ENCODE data around the gene UBQLN4.

- TF ChIP-seq ZSCAN30 (tag by site-specific recombination; IDR thresholded peaks at IDR 0.05) (no peak), ZNF274 (IDR thresholded peaks at IDR 0.05; ENCODE audit: low read length) (no peak), ZNF274 (tag by site-specific recombination; IDR thresholded peaks at IDR 0.05; ENCODE audit: borderline replicate concordance) (no peak), ZNF768 (tag by site-specific recombination; IDR thresholded peaks at IDR 0.05) (no peak), ZNF292 (tag by site-specific recombination; IDR thresholded peaks at IDR 0.05; ENCODE audit: borderline replicate concordance, low read depth) (no peak)
- TF ChIP-seq, protein P1, sequence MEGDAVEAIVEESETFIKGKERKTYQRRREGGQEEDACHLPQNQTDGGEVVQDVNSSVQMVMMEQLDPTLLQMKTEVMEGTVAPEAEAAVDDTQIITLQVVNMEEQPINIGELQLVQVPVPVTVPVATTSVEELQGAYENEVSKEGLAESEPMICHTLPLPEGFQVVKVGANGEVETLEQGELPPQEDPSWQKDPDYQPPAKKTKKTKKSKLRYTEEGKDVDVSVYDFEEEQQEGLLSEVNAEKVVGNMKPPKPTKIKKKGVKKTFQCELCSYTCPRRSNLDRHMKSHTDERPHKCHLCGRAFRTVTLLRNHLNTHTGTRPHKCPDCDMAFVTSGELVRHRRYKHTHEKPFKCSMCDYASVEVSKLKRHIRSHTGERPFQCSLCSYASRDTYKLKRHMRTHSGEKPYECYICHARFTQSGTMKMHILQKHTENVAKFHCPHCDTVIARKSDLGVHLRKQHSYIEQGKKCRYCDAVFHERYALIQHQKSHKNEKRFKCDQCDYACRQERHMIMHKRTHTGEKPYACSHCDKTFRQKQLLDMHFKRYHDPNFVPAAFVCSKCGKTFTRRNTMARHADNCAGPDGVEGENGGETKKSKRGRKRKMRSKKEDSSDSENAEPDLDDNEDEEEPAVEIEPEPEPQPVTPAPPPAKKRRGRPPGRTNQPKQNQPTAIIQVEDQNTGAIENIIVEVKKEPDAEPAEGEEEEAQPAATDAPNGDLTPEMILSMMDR (tag by site-specific recombination; IDR thresholded peaks at IDR 0.05) = no peak
Observed at GRCh38 chr1:156086256-156086662, 32.7 kb upstream of the UBQLN4 start.
